SHP77 (cell line): ENCODE measurements around the gene VAV3.
"Not testable (repeated sequence)": the region's sequence is repeated elsewhere in the genome, so short reads cannot be mapped to it uniquely, and the experiment has no call there.

ENCODE experiments used
- DNase-seq, 2 experiments: peaks; one replicate each; lab custom pipeline; 2025; lab: John Stamatoyannopoulos, UW

Gene VAV3, protein sequence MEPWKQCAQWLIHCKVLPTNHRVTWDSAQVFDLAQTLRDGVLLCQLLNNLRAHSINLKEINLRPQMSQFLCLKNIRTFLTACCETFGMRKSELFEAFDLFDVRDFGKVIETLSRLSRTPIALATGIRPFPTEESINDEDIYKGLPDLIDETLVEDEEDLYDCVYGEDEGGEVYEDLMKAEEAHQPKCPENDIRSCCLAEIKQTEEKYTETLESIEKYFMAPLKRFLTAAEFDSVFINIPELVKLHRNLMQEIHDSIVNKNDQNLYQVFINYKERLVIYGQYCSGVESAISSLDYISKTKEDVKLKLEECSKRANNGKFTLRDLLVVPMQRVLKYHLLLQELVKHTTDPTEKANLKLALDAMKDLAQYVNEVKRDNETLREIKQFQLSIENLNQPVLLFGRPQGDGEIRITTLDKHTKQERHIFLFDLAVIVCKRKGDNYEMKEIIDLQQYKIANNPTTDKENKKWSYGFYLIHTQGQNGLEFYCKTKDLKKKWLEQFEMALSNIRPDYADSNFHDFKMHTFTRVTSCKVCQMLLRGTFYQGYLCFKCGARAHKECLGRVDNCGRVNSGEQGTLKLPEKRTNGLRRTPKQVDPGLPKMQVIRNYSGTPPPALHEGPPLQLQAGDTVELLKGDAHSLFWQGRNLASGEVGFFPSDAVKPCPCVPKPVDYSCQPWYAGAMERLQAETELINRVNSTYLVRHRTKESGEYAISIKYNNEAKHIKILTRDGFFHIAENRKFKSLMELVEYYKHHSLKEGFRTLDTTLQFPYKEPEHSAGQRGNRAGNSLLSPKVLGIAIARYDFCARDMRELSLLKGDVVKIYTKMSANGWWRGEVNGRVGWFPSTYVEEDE

DNA sequence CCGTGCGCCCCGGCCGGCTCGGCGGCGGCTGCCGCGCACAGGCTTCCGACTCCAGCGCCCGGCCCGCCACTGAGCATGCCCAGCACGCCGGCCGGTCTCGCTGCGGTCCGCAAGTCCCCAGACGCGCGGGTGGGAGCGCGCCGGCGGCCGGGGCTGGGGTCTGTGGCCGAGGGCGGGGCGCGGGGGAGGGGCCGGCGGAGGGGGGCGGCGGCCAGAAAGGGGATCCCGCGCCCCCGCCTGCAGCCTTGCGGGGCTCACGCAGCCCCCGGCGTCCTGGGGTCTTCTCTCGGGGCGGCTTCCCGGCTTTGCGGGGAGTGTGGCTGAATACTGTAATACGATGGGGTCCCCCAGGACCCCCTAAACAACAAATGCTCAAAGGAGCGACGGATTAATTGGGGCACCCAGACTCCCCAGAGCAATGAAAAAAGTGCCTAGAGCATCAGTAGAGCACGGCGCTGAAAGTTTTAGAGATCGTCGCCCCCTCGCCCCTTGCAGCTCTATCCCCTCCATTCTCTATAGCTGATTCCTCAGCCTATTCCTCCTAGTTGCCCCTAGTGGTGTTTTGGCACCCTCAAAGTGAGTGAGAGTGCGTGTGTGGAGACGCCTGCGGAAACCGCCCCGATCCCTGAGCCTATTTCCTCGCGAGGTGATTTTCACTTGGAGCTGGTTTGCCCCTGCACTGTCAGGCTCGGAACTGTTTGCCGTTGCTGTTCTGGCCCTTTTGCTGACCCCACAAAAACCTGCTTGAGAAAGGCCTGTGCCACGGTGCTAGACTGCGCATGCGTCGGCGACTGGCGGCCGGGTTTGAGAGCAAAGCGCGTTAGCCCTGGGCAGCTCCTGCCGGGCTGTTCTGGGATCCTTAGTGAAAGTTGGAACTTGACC is at the start of gene VAV3:
Gene VAV3, minus strand, starts transcription at position 71 of the 882 bp plus-strand sequence. CDS start 311 bp downstream, outside the sequence.
- DNase-seq: peak; percentile 66 to 69

DNA sequence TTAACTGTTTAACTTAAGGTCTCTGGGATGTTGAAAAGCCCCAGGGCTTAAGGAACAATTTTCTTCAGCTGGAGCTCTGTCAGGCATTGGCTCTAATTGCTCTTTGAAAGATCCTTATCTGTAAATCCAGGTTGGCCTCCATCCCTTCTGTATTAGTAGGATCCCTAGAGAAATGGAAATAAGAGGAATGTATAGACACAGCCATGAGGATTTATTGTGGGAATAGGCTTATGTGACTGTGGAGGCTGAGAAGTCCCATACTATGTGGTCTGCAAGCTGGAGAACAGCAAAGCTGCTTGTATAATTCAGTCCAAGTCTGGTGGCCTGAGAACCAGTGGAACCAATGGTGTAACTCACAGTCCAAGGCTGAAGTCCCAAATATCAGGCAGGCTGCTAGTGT is 47.6 kb upstream of the VAV3 start:
- no peak for DNase-seq

DNA sequence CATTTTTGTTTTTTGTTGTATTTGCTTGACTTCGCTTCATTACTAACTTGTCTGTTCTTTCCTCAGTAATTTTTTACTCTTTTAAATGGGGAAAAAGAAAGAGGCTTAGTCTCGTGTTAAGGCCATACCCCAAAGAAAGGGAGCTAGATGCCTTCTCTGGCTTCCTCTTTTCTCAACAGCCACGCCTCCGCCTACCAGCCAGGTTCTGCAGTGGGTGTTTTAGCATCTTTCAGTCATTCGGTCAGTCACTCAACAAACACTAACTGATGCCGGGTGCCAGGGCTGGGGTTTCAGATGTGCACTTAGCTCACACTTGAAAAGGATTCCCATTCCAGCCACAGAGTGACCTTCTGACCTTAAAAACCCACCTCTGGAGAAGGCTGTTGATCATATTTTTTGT is 46.3 kb upstream of the VAV3 start:
- DNase-seq: no peak

DNA sequence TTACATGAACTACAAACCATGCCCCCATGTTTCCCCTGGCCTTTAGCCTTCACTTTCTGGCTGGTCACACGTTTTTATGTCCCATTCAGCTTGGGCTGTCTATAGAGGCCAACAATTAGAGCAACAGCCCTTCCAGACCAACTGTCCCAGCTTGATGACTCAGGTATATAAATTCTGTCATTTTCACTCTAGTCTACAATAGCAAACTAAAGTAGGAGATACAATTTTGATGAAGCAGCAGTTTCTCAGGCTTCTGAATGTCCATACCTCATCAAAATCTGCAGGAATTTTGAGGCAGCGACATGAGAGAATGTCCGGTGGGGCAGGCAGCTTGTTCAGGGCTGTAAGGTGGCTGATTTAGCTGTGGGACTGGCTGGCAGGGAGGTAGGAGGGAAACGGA is 45.6 kb upstream of the VAV3 start:
- no peak for DNase-seq

DNA sequence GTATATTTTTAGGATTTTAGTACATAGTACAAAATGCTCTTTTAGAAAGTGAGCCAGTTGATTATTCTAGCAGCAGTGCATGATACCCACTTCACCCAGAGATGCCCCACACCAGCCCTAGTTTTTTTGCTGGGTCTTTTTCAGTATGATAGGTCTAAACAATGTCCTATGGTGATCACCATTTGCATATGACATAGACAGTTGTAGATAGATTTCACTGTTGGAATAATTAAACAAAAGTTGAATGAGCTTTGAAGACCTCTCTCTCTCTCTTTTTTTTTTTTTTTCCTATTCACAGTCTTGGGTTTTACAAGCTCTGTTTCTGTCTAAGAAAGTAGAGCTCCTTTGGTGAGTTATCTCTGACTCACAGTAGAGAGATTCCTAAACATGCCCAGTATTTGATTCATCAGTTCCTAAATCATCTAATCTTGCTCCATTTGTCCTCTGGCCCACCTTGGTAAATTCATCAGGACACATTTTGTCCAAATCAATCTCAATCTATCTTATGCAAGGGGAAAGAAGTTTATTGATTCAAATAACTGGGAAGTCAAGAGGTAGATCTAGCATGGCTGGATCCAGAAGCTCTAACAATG is 44.7 kb upstream of the VAV3 start:
- no peak for DNase-seq

DNA sequence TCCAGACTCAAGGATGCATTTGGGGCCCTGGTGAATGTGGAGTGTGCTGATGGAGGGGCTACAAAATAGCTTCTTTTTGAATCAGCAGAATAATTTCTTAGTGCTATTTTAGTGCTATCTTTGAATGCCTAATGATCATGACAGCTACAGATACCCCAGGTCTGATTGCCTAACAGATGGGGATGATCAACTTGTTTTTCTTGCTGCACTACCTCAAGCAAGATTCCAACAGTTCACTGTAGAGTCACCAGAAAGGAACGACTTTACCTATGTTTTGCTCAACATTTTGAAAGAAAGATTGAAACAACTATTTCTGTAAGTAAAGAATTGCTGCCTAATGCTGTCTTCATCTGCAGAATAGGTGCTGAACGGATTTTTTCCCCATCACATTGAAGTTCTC is 42.6 kb upstream of the VAV3 start:
- no peak for DNase-seq

DNA sequence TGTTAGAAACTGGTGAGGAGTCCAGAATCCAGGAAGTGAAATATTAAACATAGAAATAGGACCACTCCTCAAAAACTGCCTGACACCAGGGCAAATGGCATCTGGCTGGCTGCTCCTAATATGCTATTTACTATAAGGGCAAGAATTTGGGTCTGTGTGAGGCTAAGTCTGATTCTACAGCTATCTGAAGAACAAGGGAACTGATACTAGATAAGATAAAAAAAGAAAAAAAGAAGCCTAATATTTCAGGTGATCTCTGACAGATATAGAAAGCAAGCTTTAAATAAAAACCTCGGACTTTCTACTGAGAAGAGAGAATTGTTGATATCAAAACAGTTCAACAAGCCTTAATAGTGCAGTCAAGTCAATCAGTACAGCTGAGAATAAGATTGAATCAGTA is 42.1 kb upstream of the VAV3 start:
- DNase-seq: no peak

DNA sequence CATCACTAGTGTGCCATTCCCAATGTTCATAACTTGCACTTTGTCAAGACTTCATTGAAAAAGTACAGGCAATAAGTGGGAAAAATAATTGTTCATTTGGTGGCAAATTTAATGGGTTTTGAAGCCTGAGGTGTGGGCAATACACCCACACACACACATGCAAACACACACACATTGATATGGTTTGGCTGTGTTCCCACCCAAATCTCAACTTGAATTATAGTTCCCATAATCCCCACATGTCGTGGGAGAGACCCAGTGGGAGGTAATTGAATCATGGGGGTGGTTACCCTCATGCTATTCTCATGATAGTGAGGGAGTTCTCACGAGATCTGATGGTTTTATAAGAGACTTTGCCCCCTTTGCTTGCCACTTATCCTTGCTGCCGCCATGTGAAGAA is 39.9 kb upstream of the VAV3 start:
- not testable (repeated sequence) for DNase-seq

DNA sequence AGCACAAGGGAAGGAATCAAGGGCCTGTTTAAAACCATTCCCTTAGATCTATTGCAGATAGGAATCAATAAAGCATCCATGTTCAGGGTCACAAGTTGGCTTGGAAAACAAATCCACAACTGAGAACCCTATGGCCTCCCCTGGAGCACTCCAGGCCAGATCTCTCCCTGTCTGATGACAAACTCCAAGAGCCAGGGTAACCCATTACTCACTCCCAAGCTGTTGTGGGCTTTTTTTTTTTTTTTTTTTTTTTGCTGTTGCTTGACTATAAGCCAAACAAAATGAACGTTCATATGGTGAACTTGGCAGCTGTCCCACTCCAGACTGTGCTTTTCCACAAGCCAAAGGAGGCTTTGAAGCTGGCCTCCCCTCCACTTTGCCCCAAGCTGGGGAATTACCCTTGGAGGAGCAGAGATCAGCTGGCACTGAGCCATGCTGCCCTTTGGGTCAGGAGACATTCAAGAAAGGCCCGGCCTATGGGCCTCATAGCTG is 35.7 kb upstream of the VAV3 start:
- peak; percentile 11 to 19 for DNase-seq

DNA sequence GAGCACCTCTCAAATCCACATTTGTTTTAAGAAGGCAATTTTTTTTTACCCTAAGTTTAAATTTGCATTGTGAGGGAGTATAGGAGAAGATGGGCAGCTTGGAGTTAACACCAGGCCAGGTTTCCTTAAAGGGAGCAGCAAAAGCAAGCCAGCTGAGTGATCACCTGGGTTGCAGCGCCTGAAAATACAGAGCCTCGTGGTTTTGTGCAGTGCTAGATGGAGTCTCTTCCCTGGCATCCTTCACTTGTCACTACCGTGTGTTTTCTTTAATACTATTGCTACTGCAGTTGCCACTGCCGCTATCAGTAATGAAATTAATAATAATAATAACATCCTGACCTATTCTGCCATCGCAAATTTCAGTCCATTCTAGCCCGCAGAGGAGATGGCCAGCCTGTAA is 35.2 kb upstream of the VAV3 start:
- DNase-seq: no peak

DNA sequence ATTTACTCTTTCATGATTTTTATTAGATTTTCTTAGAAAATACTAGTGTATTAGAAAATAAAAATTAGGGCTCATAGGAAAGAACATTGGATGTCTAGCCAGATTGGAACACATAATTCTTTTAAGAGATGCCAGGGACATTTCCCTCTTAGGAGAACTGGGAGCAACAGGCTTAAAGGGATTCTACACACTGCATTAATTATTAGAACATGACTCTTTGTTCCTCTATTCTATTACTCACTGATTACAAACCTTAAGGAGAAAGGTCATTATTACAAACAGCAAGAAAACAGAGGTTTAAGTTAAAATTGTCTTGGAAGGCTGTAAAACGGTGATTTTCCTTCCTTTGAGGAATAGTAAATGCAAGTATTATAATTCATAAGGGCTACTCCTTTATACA is 32.9 kb upstream of the VAV3 start:
- no peak for DNase-seq

DNA sequence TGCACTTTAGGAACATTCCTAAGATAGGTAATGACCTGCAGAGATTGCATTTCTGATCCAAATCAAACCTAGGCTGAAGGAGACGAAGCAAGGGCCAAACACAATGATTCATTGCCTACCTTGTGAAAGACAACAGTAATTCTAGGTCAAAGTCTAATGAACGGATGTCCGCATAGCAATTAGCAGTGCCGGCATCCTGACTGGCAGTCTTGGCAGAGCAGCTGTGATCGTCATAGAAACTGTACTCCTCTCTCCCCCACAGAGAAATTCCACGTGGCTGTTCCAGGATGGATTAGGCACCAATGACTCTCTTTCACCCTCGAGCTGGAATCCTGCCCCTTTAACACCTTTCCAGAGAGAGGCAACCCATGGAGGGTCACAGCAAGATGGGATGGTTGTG is 28.9 kb upstream of the VAV3 start:
- no peak for DNase-seq

DNA sequence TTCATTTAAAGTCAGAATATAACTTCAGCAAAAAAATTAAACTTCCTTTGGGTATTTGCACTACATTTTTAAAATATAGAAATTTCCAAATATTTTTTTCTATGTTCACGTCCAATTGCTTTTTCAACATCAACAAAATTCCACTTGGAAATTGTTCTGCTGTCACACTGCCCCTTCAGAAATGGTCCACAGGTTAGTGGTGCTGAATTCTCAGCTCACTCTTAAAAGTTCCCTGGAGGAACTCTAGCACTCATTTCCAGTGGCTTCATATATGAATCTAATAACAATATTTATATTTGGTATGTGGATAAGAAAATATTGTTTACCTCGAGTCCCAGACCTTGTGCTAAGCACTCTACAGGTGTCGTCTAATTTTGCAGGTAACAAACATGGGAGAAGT is 27.4 kb upstream of the VAV3 start:
- no peak for DNase-seq

DNA sequence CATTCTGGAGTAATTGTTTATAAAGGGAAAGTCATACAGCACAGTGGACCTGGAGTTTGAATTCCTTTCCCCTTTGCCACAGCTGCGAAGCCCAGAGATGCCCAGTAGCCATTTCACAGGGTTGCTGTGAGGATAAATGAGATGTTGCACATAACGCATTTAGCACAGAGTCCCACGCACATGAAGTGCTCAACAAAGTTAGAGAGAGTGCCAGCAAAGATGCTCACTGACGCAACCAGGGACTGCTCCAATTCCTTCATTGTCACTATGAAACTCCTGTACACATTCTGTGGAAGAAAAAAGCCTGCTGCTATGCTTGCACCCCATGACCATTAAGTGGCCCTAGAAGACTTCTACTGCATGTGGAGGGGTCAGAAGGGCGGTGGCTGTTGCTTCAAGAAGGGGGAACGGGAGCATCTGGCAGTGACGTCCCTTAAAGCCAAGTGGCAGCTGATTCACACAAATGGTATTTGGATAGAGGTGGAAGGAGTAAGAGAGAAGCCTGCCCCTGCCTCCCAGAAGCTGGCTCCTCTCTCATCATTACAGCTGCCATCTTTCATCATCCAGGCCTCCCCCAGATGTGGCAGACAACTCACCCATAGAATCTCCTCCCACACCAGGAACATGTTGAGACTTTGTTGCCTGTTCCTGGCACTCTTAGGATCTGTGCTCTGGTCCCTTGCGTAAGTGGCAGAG is 26.5 kb upstream of the VAV3 start:
- no peak for DNase-seq

DNA sequence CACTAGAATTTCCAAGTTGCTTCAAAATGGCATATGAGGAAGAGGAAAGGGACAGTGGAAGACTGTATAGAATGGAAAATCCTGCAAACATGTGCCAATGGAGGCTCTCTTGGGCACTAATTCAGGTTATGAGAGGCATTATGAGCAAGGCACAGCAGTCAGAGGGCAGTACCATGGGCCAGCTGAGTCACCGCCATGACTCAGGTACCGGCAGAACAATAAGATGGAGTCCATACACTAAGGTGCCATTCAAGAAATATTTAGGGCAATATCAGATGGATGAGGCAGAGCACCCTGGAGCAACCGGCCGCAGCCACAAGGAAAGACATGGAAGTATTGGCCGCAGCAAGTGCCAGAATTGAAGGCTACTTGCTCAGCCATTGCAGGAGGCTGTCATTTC is 25.6 kb upstream of the VAV3 start:
- no peak for DNase-seq

DNA sequence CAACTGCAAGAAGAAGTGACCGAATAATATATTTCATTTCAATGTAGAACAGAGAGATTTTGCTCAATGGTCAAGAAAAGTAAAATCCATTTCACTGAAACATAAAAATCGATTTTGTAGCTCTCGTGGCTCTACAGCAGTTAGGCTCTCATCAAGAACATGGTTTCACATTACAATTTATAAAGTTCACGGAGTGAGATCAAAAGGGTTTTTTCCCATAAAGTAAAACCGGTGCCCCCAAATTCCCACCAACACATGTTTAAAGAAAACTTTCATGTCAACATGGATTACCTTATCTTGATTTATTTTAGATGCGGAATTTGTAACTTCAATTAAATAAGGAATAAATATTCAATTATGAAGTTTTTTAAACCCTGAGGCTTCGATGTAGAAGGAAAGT is 16.3 kb upstream of the VAV3 start:
- no peak for DNase-seq

DNA sequence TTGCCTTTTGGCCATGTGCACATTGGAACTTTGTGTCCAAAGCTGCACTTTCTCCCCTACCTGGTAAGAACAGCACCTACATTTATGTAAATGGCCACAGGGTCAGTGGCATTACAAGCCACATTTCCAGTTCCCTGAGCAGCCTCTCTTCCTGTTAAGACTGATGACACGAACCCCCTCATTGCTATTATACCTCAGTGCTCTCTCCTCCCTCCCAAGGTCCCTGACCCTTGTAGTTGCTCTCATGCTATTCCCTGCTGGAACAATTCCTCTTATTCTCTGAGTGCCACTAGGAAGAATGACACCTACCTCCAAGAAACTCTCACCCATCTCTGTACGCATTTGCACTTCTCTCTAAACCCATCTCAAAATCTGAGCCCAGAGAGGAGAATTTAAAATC is 14.9 kb upstream of the VAV3 start:
- no peak for DNase-seq

DNA sequence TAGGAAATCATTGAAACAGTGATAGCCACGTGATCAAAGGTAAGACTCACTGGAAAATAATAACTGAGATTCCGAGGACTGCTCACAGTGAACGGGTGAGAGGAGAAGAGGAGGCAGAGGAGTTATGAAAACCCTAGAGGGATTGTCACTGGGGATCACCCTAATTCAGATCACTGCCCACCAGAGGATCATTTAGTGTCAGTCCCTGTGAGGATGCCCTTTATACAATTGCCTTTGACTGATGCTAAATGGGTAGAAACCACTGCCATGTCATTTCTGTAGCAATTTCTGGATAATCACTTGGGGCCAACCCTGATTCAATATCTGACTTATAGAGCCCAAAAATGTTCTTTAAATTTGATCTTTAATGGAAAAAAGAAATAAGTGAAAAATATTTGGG is 14.1 kb upstream of the VAV3 start:
- no peak for DNase-seq

DNA sequence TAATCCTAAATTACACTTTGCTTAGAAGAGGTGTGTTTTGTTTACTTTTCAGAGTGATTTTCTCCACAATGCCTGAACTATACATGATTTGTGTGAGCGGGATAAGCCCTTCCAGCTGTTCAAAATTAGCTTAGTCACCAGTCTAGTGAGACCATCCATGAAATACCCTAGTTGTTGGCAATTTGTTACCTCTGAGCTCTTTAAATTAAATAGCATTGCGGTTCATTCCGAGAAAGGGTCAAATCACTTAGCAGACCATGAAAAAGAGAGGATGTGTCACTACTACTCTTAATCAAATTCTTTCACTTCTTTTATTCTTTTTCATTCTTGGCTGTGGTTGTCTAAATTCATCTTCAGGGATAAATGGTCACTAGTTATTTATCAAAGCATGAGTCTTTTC is 11.9 kb upstream of the VAV3 start:
- DNase-seq: no peak

DNA sequence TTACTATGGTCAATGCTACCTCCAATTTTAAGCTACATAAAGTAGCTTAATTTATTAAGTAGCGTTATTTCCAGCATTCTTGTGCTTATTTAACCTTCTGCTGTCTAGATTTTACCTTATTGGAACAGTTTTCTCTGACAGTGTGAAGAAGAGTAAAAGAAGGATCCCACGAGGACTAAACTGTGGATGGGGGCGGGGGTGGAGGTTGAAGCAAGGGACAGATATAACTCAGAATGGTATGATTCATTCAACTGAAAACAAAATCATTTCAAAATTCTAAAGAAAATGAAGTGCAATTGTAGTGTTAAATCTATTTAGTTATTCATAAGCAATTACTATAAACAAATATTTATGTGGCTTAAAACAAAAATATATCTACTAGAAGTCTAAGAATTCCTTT is 11.5 kb upstream of the VAV3 start:
- no peak for DNase-seq

DNA sequence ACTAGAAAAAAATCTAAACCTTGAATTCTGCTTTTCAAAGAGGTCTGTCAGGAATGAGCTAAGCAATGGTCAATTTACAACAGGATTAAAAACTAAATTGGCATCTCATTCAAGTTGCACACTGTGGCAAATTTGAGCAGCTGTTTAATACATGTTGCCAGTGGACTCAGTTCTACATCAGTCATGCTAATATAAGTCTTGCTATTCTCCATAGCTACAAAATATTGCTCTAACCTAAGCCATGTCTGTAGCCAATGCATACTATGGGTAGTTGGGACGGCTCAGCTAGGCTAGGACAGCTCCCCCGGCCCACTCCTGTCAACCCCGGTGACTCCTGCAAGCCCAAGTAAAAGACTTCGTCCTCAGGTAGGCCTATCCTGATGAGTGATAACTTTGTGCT is 10.9 kb upstream of the VAV3 start:
- no peak for DNase-seq
